Epithelial cell of esophagus (primary cell): ENCODE measurements around the gene EML4.
"Not testable (repeated sequence)": the region's sequence is repeated elsewhere in the genome, so short reads cannot be mapped to it uniquely, and the experiment has no call there.

ENCODE experiments used
- DNase-seq: peaks from one replicate; pipeline ENCODE4 v3.0.0; 2010; ENCODE audit warnings: low read depth
- H3K4me3 ChIP-seq: 2 replicates; pipeline ENCODE4 v1.5.1; 2011; ENCODE audit warnings: mild to moderate bottlenecking, low read length, control low read depth
- CTCF ChIP-seq: IDR thresholded peaks from 2 replicates; pipeline ENCODE4 v1.5.1; 2011; ENCODE audit warnings: low read depth, mild to moderate bottlenecking, low read length, control low read depth, inconsistent platforms; ENCODE audit not compliant: insufficient read depth; ENCODE audit errors: missing control alignments

Gene EML4

GRCh38 chr2:42329736-42330135 is 160.6 kb downstream of the EML4 start:
- no peak for DNase-seq
- TF ChIP-seq CTCF, result no peak

GRCh38 chr2:42331569-42332284 is 162.6 kb downstream of the EML4 start:
- DNase-seq, result no peak
- no peak for TF ChIP-seq CTCF

More at GRCh38 chr2:42329736-42330135, 160.6 kb downstream of the EML4 start:
- H3K4me3 ChIP-seq, result no peak overlapping the region

GRCh38 chr2:42332575-42332974 is 163.4 kb downstream of the EML4 start:
- TF ChIP-seq CTCF, result no peak
- H3K4me3 ChIP-seq, result no peak overlapping the region
- no peak for DNase-seq

More at GRCh38 chr2:42331569-42332284, 162.6 kb downstream of the EML4 start:
- H3K4me3 ChIP-seq, result no peak overlapping the region

GRCh38 chr2:42333579-42333978 is 164.4 kb downstream of the EML4 start:
- no peak overlapping the region for H3K4me3 ChIP-seq
- no peak for TF ChIP-seq CTCF
- no peak for DNase-seq

- no peak for TF ChIP-seq CTCF
Observed at GRCh38 chr2:42334220-42334619, 165.1 kb downstream of the EML4 start.

GRCh38 chr2:42334865-42335264 is 165.7 kb downstream of the EML4 start:
- not testable (repeated sequence) for DNase-seq, H3K4me3 ChIP-seq

More at GRCh38 chr2:42334220-42334619, 165.1 kb downstream of the EML4 start:
- H3K4me3 ChIP-seq, result no peak overlapping the region
- DNase-seq, result no peak

GRCh38 chr2:42335514-42336104 is 166.5 kb downstream of the EML4 start:
- no peak overlapping the region for H3K4me3 ChIP-seq
- no peak for TF ChIP-seq CTCF
- DNase-seq, result no peak
